Measurements from ENCODE around the gene BATF3. TPM values are rescaled to one million over a fixed set of nuclear protein-coding genes. Genes with fewer than 3 reads are reported as not detected.
A peak's percentile ranks its signal among the peaks of the same experiment; 100 is the strongest.
"Not testable (repeated sequence)": the region's sequence is repeated elsewhere in the genome, so short reads cannot be mapped to it uniquely, and the experiment has no call there.

The BATF3 gene
- polyA plus RNA-seq, 3 donors = 0.85 to 8.8 (median 8.8) TPM

- WGBS, 3 donors = 87 to 92% (median 91%) methylated on average over 19 of the region's 19 CpGs
- H3K27ac ChIP-seq (ENCODE audit: low read depth, low read length) = no peak overlapping the region
These were observed 53.1 kb downstream of the BATF3 start for GRCh38 chr1:212646588-212646987.

GRCh38 chr1:212645546-212646543 lies 53.8 kb downstream of the BATF3 start:
- 68 to 80% (median 73%) methylated on average over 13 of the region's 13 CpGs for WGBS, 3 donors

GRCh38 chr1:212644866-212645545 lies 54.6 kb downstream of the BATF3 start:
- 78 to 88% (median 84%) methylated on average over 6 of the region's 6 CpGs for WGBS, 3 donors

More at GRCh38 chr1:212645546-212646543, 53.8 kb downstream of the BATF3 start:
- H3K27ac ChIP-seq (ENCODE audit: low read depth, low read length) = no peak overlapping the region

GRCh38 chr1:212643877-212644276 lies 55.8 kb downstream of the BATF3 start:
- H3K27ac ChIP-seq (ENCODE audit: low read depth, low read length) = no peak overlapping the region
- 85 to 92% (median 88%) methylated on average over 2 of the region's 2 CpGs for WGBS, 3 donors

More at GRCh38 chr1:212644866-212645545, 54.6 kb downstream of the BATF3 start:
- no peak overlapping the region for H3K27ac ChIP-seq (ENCODE audit: low read depth, low read length)

GRCh38 chr1:212641956-212642355 lies 57.7 kb downstream of the BATF3 start:
- H3K27ac ChIP-seq (ENCODE audit: low read depth, low read length) = no peak overlapping the region
- 81 to 95% (median 92%) methylated on average over 1 of the region's 1 CpG for WGBS, 3 donors

GRCh38 chr1:212640223-212640878 lies 59.3 kb downstream of the BATF3 start:
- H3K27ac ChIP-seq (ENCODE audit: low read depth, low read length) = no peak overlapping the region
- WGBS, 3 donors = 93 to 99% (median 97%) methylated on average over 3 of the region's 3 CpGs

- 77 to 92% (median 86%) methylated on average over 2 of the region's 2 CpGs for WGBS, 3 donors
- H3K27ac ChIP-seq (ENCODE audit: low read depth, low read length) = not testable (repeated sequence)
These were observed 60.1 kb downstream of the BATF3 start for GRCh38 chr1:212639524-212639923.

- no peak overlapping the region for H3K27ac ChIP-seq (ENCODE audit: low read depth, low read length)
- 28 to 51% (median 39%) methylated on average over 4 of the region's 4 CpGs for WGBS, 3 donors
These were observed 61.0 kb downstream of the BATF3 start for GRCh38 chr1:212638492-212639151.

- WGBS, 3 donors = 64 to 76% (median 74%) methylated on average over 5 of the region's 5 CpGs
- H3K27ac ChIP-seq (ENCODE audit: low read depth, low read length) = peak overlapping the region; percentile 31
These were observed 61.7 kb downstream of the BATF3 start for GRCh38 chr1:212637902-212638301.

Other genes starting within 250 kb of the BATF3 start
- 100 to 1,000 TPM in 1 of 3 donors, 10 to 100 TPM in 2; 25.5 to 267 (median 76.5) TPM for gene ATF3, start 91.1 kb downstream of the BATF3 start, polyA plus RNA-seq
- gene NSL1, start 91.9 kb upstream of the BATF3 start, polyA plus RNA-seq = 10 to 100 TPM in 2 of 3 donors, 1 to 10 TPM in 1; 8.4 to 21.1 (median 20.7) TPM
- 10 to 100 TPM in 2 of 3 donors, 1 to 10 TPM in 1; 7.8 to 16.3 (median 14.8) TPM for gene TATDN3, start 92.1 kb upstream of the BATF3 start, polyA plus RNA-seq
- not detected for gene SPATA45, start 147.8 kb upstream of the BATF3 start, polyA plus RNA-seq
- 1 to 10 TPM; 1.3 to 1.6 (median 1.6) TPM for gene FLVCR1, start 158.4 kb upstream of the BATF3 start, polyA plus RNA-seq